HepG2 (cell line): ENCODE measurements around the gene PCBP2. TPM values are rescaled to one million over a fixed set of nuclear protein-coding genes. Genes with fewer than 3 reads are reported as not detected.
A peak's percentile ranks its signal among the peaks of the same experiment; 100 is the strongest.

Experiments
- ADNP ChIP-seq: sonication (generic); formaldehyde crosslinking; IDR thresholded peaks from 2 replicates; pipeline ENCODE4 v1.4.0; 2020; ENCODE audit warnings: missing genetic modification reagents
- ATAD3A ChIP-seq: sonication (generic); formaldehyde crosslinking; IDR thresholded peaks from 2 replicates; pipeline ENCODE4 v1.4.0; 2020; ENCODE audit warnings: missing genetic modification reagents
- ATF2 ChIP-seq: sonication (generic); formaldehyde crosslinking; IDR thresholded peaks from 2 replicates; pipeline ENCODE4 v1.4.0; 2020; ENCODE audit warnings: missing genetic modification reagents
- ETV5 ChIP-seq: IDR thresholded peaks from 2 replicates; pipeline ENCODE4 v1.6.1; 2018; ENCODE audit warnings: missing biosample characterization, missing genetic modification reagents, inconsistent platforms, borderline replicate concordance
- ETV6 ChIP-seq: sonication (generic); formaldehyde crosslinking; conservative IDR thresholded peaks from 2 replicates; pipeline ENCODE4 v1.4.0; 2020; ENCODE audit warnings: missing genetic modification reagents
- FOXA1 ChIP-seq, 2 experiments: fragments of 450-650 bp in 1 of 2; sonication (generic) in 1 of 2; formaldehyde crosslinking in 1 of 2; IDR thresholded peaks; 2 replicates each; pipeline versions ENCODE4 v1.4.0 to v1.6.1; 2016 to 2020; ENCODE audit warnings: missing genetic modification reagents in 1 of 2
- GTF3A ChIP-seq: sonication (generic); formaldehyde crosslinking; conservative IDR thresholded peaks from 2 replicates; pipeline ENCODE4 v1.4.0; 2020; ENCODE audit warnings: mild to moderate bottlenecking, missing genetic modification reagents
- KDM6A ChIP-seq: IDR thresholded peaks from 2 replicates; pipeline ENCODE4 v1.6.1; 2016; ENCODE audit warnings: low read depth
- LCORL ChIP-seq, 2 experiments: fragments of 450-650 bp in 1 of 2; sonication (generic) in 1 of 2; formaldehyde crosslinking in 1 of 2; IDR thresholded peaks; 2 replicates each; pipeline versions ENCODE4 v1.5.0 to v1.6.1; 2017 to 2020; ENCODE audit warnings: antibody characterized with exemption in 1 of 2, missing genetic modification reagents in 1 of 2
- MNT ChIP-seq: fragments of 450-650 bp; IDR thresholded peaks from 2 replicates; pipeline ENCODE4 v1.6.1; 2016
- MTA1 ChIP-seq: sonication (generic); formaldehyde crosslinking; IDR thresholded peaks from 2 replicates; pipeline ENCODE4 v1.4.0; 2020; ENCODE audit warnings: missing genetic modification reagents, mild to moderate bottlenecking, borderline replicate concordance
- SP2 ChIP-seq: sonication (generic); formaldehyde crosslinking; IDR thresholded peaks from 2 replicates; pipeline ENCODE4 v1.5.1; 2020; ENCODE audit warnings: mild to moderate bottlenecking, missing genetic modification reagents
- SRSF1 ChIP-seq: fragments of 200-400 bp; formaldehyde crosslinking; optimal IDR thresholded peaks from 2 replicates; pipeline ENCODE3; 2017; ENCODE audit warnings: mild to moderate bottlenecking, low read depth, low read length, moderate library complexity
- TEAD3 ChIP-seq: optimal IDR thresholded peaks from 2 replicates; pipeline ENCODE3; 2016; ENCODE audit warnings: borderline replicate concordance
- TSC22D2 ChIP-seq: sonication (generic); formaldehyde crosslinking; IDR thresholded peaks from 2 replicates; pipeline ENCODE4 v1.5.1; 2020; ENCODE audit warnings: missing genetic modification reagents, mild to moderate bottlenecking, borderline replicate concordance
- YEATS4 ChIP-seq: sonication (generic); formaldehyde crosslinking; IDR thresholded peaks from 2 replicates; pipeline ENCODE4 v1.4.0; 2020; ENCODE audit warnings: missing genetic modification reagents, borderline replicate concordance
- ZBTB14 ChIP-seq: sonication (generic); formaldehyde crosslinking; IDR thresholded peaks from 2 replicates; pipeline ENCODE4 v1.4.0; 2020; ENCODE audit warnings: missing genetic modification reagents
- ZIK1 ChIP-seq: sonication (generic); formaldehyde crosslinking; IDR thresholded peaks from 2 replicates; pipeline ENCODE4 v1.5.0; 2020; ENCODE audit warnings: mild to moderate bottlenecking, low read depth, missing genetic modification reagents, borderline replicate concordance
- ZNF468 ChIP-seq: sonication (generic); formaldehyde crosslinking; IDR thresholded peaks from 2 replicates; pipeline ENCODE4 v1.8.0; 2022; ENCODE audit warnings: mild to moderate bottlenecking, moderate library complexity, missing genetic modification reagents
- ZNF598 ChIP-seq: sonication (generic); formaldehyde crosslinking; IDR thresholded peaks from 2 replicates; pipeline ENCODE4 v1.5.1; 2020; ENCODE audit warnings: mild to moderate bottlenecking, missing genetic modification reagents, borderline replicate concordance
- ZNF652 ChIP-seq: IDR thresholded peaks from 2 replicates; pipeline ENCODE4 v1.6.1; 2016; ENCODE audit warnings: low read depth, borderline replicate concordance
- ZNF703 ChIP-seq: sonication (generic); formaldehyde crosslinking; IDR thresholded peaks from 2 replicates; pipeline ENCODE4 v1.5.1; 2020; ENCODE audit warnings: missing genetic modification reagents, mild to moderate bottlenecking, moderate library complexity, borderline replicate concordance
- ZNF749 ChIP-seq: sonication (generic); formaldehyde crosslinking; IDR thresholded peaks from 2 replicates; pipeline ENCODE4 v1.8.0; 2022; ENCODE audit warnings: mild to moderate bottlenecking, missing genetic modification reagents, moderate library complexity, borderline replicate concordance
- ZNF816 ChIP-seq: sonication (generic); formaldehyde crosslinking; IDR thresholded peaks from 2 replicates; pipeline ENCODE4 v1.8.0; 2022; ENCODE audit warnings: missing genetic modification reagents, mild to moderate bottlenecking, borderline replicate concordance
- ZNF839 ChIP-seq: sonication (generic); formaldehyde crosslinking; IDR thresholded peaks from 2 replicates; pipeline ENCODE4 v1.4.0; 2020; ENCODE audit warnings: missing genetic modification reagents, mild to moderate bottlenecking, borderline replicate concordance
- ZSCAN9 ChIP-seq: IDR thresholded peaks from 2 replicates; pipeline ENCODE4 v1.6.1; 2016; ENCODE audit warnings: borderline replicate concordance
- polyA plus RNA-seq, 8 experiments: library from polyadenylated mRNA; depleted of rRNA in 3 of 8; stranded (reverse) in 7 of 8; unstranded in 1 of 8; fragments of >200 nt; fragmentation: Illumina TruSeq in 4 of 8; extraction: Trizol in 4 of 8; gene quantifications; 2 replicates each; pipeline versions ENCODE4 v1.2.1 to v1.2.3, GENCODE V29; 2011 to 2016; ENCODE audit warnings: low read depth in 4 of 8, missing spikeins in 1 of 8, mixed read lengths in 1 of 8; ENCODE audit not compliant: insufficient read depth in 1 of 8
- total RNA-seq, 5 experiments: library from RNA; depleted of rRNA; stranded (reverse); fragments of >200 nt; fragmentation: Illumina TruSeq; extraction: Trizol; gene quantifications; 2 replicates each; pipeline ENCODE4 v1.2.3, GENCODE V29; 2016; ENCODE audit warnings: low read depth in 1 of 5

Gene PCBP2
- total and polyA plus RNA-seq, 2 of the 13 experiments (the other 11 are each of a cell fraction or from before 2014, with no cell fraction given): 154 to 345 TPM

GRCh38 chr12:53452159-53453077 lies 516 bp downstream of the PCBP2 start (continued):
- TF ChIP-seq ETV5: no peak
- TF ChIP-seq ZNF749 (CRISPR knock-in tag): no peak
- no peak for TF ChIP-seq TEAD3 (CRISPR knock-in tag)
- TF ChIP-seq MNT: no peak
- 0 out of 2 replicates have a peak, but pooled peaks have one; percentile 31 for TF ChIP-seq ZSCAN9 (CRISPR knock-in tag)
- TF ChIP-seq ETV6 (CRISPR knock-in tag): peak; percentile 27; the same call in 1 of the 2 replicates
- TF ChIP-seq ZNF703: 0 out of 2 replicates have a peak, but pooled peaks have one; percentile 44
- peak; percentile 51; the same call in 1 of the 2 replicates for TF ChIP-seq ZIK1 (CRISPR knock-in tag)
- TF ChIP-seq ZBTB14 (CRISPR knock-in tag): peak; percentile 72; the same call in 1 of the 2 replicates
- no peak for TF ChIP-seq GTF3A
- TF ChIP-seq ZNF816 (CRISPR knock-in tag): no peak
- 0 out of 2 replicates have a peak, but pooled peaks have one; percentile 75 for TF ChIP-seq ATAD3A (CRISPR knock-in tag)
- 0 out of 2 replicates have a peak, but pooled peaks have one; percentile 73 for TF ChIP-seq ZNF468 (CRISPR knock-in tag)
- peak; percentile 100 for TF ChIP-seq LCORL (IDR thresholded peaks at IDR 0.05)
- TF ChIP-seq LCORL (CRISPR knock-in tag; IDR thresholded peaks at IDR 0.05): no peak
- 0 out of 2 replicates have a peak, but pooled peaks have one; percentile 6 for TF ChIP-seq ZNF598 (CRISPR knock-in tag)
- no peak for TF ChIP-seq ATF2 (CRISPR knock-in tag)
- TF ChIP-seq MTA1: no peak
- no peak for TF ChIP-seq ZNF652
- TF ChIP-seq TSC22D2 (CRISPR knock-in tag): no peak
- peak; percentile 28 for TF ChIP-seq SRSF1
- TF ChIP-seq ZNF839: no peak
- no peak for TF ChIP-seq SP2 (CRISPR knock-in tag)
- peak; percentile 88 for TF ChIP-seq YEATS4
- no peak for TF ChIP-seq FOXA1 (IDR thresholded peaks at IDR 0.05)
- TF ChIP-seq FOXA1 (CRISPR knock-in tag; IDR thresholded peaks at IDR 0.05): peak; percentile 32
- no peak for TF ChIP-seq ADNP (CRISPR knock-in tag)
- no peak for TF ChIP-seq KDM6A (CRISPR knock-in tag)
